GM13977 (cell line): ENCODE measurements around the gene DPEP1.
"Not testable (repeated sequence)": the region's sequence is repeated elsewhere in the genome, so short reads cannot be mapped to it uniquely, and the experiment has no call there.

Source experiments
- DNase-seq: peaks from one replicate; pipeline ENCODE4 v3.0.0; 2012; ENCODE audit warnings: low spot score
- in situ Hi-C: fragments of 300-500 bp; cut with MboI; formaldehyde crosslinking; loops from one replicate; pipeline ENCODE4 v1.12.0; 2022; ENCODE audit warnings: low sequenced_read_pairs, low pct_unique_long_range_greater_than_20kb, mixed read lengths, inconsistent platforms; ENCODE audit not compliant: unreplicated experiment
- TF ChIP-seq, protein P1 (sequence below): IDR thresholded peaks from 2 replicates; pipeline ENCODE4 v1.5.1; 2012; ENCODE audit warnings: mild to moderate bottlenecking, control low read depth; ENCODE audit not compliant: insufficient read depth; ENCODE audit errors: extremely low read depth, missing control alignments

Gene DPEP1

DNA sequence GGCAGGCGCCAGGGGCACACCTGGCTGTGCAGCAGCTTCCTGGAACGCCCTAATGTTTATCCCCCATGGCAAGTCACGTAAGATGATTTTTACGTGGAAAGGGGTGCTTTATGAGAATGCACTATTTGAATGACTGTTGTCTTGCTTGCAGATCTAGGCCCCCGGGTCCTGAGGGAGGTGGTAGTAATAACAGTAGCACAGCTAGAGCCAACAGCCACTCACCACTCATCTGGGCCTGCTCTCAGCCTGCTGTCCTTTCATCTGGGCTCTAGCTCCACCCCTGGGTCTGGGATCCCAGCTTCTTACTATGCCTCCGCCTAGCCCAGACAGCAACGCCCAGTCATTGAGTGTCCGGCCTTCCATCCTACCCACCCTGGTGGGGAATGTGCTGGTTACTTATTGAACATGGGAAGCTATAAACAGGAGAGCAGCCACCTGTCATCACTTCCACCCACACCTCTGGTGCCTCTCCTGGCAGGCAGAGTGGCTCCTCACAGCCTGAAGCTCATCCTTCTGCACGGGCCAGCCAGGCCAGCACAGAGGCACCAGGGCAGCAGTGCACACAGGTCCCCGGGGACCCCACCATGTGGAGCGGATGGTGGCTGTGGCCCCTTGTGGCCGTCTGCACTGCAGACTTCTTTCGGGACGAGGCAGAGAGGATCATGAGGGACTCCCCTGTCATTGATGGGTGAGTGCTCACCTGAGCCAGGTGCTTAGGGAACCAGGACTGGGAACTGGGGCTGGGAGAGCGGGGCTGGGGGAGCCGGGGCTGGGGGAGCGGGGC lies 16.6 kb downstream of the DPEP1 start:
- TF ChIP-seq, protein P1, sequence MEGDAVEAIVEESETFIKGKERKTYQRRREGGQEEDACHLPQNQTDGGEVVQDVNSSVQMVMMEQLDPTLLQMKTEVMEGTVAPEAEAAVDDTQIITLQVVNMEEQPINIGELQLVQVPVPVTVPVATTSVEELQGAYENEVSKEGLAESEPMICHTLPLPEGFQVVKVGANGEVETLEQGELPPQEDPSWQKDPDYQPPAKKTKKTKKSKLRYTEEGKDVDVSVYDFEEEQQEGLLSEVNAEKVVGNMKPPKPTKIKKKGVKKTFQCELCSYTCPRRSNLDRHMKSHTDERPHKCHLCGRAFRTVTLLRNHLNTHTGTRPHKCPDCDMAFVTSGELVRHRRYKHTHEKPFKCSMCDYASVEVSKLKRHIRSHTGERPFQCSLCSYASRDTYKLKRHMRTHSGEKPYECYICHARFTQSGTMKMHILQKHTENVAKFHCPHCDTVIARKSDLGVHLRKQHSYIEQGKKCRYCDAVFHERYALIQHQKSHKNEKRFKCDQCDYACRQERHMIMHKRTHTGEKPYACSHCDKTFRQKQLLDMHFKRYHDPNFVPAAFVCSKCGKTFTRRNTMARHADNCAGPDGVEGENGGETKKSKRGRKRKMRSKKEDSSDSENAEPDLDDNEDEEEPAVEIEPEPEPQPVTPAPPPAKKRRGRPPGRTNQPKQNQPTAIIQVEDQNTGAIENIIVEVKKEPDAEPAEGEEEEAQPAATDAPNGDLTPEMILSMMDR, result no peak
- DNase-seq, result no peak
- in situ Hi-C loops, result no loop called here

DNA sequence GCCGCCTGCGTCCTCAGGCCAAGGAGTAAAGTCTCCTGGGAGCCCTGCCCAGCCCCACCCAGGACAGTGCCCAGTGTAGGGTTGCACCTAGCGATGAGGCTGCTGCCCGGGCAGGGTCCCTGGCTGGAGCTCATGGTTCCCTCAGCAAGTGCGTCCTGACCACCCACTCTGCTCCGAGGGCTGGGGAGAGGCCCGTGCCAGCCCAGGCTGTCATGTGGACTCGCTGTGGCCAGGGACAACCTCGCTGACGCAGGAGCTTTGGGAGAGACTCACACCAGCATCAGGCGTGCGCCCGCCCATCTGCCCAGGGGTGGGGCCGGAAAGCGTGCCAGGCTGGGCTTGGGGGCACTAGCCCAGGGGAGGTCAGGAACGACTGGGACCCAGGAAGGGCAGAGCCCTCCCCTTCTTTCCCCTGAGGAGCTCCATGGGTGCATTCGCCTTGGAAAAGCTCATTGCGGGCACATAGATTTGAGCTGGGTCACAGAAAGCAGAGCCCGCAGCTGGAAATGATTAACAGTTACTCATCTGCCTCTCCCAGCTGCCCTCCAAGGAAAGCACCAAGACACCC lies 19.7 kb downstream of the DPEP1 start:
- TF ChIP-seq, protein P1, result no peak
- DNase-seq, result no peak
- in situ Hi-C loops, result no loop called here

DNA sequence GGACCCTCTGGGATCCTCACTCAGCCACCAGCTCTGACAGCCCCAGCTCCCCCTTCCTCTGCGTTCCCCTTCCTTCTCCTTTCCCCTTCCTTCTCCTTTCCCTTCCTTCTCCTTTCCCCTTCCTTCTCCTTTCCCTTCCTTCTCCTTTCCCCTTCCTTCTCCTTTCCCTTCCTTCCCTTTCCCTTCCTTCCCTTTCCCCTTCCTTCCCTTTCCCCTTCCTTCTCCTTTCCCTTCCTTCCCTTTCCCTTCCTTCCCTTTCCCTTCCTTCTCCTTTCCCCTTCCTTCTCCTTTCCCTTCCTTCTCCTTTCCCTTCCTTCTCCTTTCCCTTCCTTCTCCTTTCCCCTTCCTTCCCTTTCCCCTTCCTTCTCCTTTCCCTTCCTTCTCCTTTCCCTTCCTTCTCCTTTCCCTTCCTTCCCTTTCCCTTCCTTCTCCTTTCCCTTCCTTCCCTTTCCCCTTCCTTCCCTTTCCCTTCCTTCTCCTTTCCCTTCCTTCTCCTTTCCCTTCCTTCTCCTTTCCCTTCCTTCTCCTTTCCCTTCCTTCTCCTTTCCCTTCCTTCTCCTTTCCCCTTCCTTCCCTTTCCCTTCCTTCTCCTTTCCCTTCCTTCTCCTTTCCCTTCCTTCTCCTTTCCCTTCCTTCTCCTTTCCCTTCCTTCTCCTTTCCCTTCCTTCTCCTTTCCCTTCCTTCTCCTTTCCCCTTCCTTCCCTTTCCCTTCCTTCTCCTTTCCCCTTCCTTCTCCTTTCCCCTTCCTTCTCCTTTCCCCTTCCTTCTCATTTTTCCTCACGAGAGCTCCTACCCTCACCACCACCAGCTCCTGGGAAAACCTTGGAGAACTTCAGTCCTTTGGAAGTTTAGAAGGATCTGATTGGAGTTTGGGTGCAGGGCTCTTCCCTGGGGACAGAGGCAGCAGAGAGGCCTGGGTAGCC lies 21.3 kb downstream of the DPEP1 start:
- in situ Hi-C loops, DNase-seq: not testable (repeated sequence)

DNA sequence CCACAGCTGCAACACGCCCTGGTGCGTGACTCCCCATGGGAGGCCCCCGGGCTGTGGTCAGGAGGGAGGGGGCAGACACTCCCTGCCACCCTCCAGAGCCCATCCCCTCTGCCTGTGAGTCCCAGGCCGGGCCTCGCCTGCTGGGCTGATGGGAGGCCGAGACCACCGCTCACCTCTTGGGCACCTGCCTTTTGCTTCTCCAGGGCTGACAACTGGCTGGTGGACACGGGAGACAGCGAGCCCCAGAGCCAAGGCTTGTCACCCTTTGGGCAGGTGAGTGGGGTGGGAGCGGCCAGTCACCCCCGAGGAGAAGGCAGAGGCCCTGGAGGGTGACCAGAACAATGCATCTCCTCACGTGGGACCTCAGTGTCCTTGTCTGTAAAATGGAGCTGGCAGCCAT lies 23.2 kb downstream of the DPEP1 start:
- no peak for DNase-seq
- TF ChIP-seq, protein P1, result no peak
- in situ Hi-C loops, result no loop called here

DNA sequence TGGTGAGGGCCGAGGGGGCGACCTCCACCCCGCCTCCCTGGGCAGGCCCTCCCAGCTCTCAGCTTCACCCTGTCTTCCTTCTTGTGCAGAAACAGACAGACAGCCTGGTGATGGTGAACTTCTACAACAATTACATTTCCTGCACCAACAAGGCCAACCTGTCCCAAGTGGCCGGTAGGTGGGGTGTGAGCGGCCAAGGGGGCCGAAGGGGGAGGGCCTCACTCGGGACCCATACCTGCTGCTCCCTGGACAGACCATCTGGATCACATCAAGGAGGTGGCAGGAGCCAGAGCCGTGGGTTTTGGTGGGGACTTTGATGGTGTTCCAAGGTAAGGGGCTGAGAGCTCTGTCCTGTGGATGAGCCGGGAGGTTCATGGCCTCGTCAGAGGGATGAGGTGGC lies 23.9 kb downstream of the DPEP1 start:
- in situ Hi-C loops, result no loop called here
- DNase-seq, result no peak

DNA sequence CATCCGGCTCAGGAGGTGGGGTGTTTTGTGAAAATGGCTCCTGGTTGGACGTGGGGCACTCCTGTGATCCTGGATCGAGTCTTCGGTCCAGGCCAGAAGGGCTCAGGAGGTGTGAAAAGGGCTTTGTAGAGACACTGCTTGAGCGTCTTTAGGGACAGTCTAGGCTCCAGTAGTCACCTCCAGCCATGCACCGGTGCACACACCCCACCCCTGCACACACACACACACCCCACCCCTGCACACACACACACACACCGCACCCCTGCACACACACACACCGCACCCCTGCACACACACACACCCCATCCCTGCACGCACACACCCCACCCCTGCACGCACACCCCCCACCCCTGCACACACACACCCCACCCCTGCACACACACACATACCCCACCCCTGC lies 25.0 kb downstream of the DPEP1 start:
- TF ChIP-seq, protein P1, result no peak
- in situ Hi-C loops, result no loop called here
- no peak for DNase-seq

More for the DNA sequence above, 23.9 kb downstream of the DPEP1 start:
- TF ChIP-seq, protein P1, result no peak

DNA sequence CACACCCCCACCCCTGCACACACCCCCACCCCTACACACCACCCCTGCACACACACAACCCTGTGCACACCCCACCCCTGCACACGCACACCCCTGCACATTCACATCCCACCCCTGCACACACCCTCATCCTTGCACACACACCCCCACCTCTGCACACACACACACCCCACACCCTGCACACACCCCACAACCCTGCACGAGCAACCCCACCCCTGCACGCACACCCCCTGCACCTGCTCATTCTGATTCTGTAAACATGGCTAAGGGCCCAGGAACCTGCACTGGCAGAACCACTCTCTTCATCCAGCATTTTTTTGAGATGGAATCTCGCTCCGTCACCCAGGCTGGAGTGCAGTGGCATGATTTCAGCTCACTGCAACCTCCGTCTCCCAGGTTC lies 25.9 kb downstream of the DPEP1 start:
- TF ChIP-seq, protein P1, result no peak
- in situ Hi-C loops, result no loop called here
- DNase-seq, result no peak
